Superior temporal gyrus (tissue), 1 donor: ENCODE data around the gene CCNJ.

Experiments used
- DNase-seq: peaks from one replicate; pipeline ENCODE4 v3.0.0-alpha.2; 2016; ENCODE audit errors: extremely low spot score

Gene CCNJ

DNA sequence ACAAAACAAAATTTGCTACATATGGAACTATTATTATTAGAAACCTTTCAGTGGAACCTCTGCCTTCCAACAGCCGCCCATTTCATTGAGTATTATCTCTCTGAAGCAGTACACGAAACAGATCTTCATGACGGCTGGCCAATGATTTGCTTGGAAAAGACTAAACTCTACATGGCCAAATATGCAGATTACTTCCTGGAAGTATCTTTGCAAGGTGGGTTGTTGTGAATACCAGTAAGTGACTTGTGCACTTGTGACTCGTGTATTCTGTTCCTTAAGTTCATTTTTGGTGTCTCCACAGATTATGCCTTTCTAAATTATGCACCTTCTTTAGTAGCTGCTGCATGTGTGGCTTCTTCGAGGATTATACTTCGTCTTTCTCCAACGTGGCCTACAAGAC lies 13.4 kb downstream of the CCNJ start:
- no peak for DNase-seq

GRCh38 chr10:96061232-96061631 lies 17.8 kb downstream of the CCNJ start:
- DNase-seq: no peak

- DNase-seq: no peak
Observed at GRCh38 chr10:96072674-96073073, 29.3 kb downstream of the CCNJ start.

- no peak for DNase-seq
Observed at GRCh38 chr10:96073722-96074121, 30.3 kb downstream of the CCNJ start.

DNA sequence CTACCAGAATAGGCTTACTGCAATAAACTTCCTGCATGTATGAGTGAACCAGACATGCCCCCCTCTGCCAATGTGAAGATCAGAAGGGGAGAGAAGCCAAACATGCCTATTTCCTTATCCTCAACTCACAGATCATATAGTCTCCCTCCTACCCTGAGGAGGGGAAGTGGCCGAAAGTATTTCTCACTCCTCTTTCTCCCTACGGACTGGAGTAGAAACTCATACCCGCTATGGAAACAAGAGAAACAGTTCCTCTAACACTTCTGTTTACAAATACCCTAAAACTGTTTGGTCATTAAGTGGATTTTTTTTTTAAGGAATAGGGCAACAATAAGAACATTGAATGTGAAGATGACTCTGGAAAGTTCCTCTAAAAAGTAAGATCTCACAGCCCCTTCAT lies 31.4 kb downstream of the CCNJ start:
- no peak for DNase-seq

DNA sequence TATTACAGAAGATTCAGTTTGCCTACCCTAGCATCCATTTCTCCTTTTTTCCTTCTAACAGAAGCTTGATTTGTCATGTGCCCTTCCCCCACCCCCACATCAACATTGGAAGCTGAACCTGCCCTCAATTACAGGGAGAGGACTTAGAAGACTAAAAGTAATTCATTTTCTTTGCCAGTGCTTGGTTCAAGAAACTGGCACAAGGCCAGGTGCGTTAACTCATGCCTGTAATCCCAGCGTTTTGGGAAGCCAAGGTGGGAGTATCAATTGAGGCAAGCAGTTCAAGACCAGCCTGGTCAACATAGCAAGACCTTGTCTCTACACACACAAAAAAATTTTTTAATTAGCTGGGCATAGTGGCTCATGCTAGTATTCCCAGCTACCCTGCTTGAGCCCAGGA lies 32.6 kb downstream of the CCNJ start:
- DNase-seq: no peak

GRCh38 chr10:96077156-96077555 lies 33.8 kb downstream of the CCNJ start:
- DNase-seq: no peak

GRCh38 chr10:96082153-96082552 lies 38.8 kb downstream of the CCNJ start:
- DNase-seq: no peak

DNA sequence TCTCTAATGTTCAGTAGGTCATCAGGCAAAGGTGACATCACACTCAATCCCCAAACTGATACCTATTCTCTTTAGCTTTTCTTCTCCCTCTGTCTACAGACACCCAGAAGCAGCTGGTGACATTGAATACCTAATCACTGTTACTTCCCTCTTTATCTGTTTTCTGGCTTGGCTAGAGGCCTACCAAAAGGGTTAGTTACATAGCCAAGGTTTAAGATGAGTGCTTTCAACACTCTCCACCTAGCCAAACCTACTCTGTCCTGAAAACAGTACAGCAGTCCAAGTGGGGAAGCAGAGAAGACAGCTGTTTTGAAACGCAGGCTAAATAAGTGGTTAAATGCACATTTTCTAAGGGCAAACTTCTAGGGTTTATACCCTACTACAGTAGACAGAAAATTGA lies 39.4 kb downstream of the CCNJ start:
- no peak for DNase-seq

- no peak for DNase-seq
Observed at GRCh38 chr10:96089116-96089515, 45.7 kb downstream of the CCNJ start.

DNA sequence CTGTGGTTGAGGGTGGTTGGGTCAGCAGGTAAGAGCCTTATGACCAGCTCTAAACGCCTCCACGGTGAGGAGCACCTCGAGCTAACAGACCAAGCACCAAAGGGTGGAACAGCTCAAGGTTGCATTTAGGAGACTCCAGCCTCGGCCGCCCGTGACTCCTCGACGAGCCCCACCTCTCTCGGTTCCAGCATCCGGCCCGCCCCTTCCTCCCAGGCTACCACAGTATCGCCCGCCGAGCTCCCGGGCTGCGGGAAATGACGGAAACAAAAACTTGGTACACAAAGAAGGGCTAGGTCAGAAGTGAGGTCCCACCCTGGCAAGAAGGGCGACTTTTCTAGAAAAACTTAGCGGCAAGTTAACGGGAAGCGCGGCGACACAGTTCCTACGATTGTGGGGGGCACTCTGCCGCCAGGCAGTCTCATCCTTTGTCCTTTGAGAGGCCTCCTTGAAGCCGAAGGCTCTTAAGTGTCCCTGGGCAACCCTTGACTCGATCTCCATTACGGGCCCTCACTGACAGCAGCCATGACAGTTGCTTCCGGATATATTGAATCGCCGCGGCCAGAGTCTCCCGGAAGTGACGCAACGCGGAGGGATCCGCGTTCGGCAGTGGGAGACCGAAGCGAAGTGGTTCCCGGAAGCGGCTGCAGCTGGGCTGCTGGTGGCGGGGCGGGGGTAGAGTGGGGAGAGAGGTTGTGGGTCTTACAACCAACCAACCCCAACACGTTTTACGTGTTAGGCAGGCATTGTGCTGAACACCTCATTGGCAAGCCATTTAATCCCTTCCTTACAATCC lies 46.5 kb downstream of the CCNJ start:
- DNase-seq: peak; percentile 94

DNA sequence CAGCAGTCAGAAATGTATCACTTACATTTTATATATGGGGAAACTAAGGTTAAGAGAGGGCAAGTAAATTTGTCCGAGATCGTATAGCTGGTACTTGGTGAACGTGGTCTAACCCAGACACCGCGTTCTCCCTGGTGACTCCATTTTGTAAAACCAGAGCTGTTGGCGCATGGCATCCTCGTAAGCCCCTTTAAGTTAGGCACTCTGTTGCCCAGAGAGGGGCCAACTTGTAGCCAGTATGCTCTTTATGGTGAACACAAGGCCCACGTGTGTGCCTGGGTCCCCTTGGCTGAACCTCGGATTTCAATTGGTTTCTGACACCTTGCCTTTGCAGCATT lies 47.0 kb downstream of the CCNJ start:
- DNase-seq: no peak

DNA sequence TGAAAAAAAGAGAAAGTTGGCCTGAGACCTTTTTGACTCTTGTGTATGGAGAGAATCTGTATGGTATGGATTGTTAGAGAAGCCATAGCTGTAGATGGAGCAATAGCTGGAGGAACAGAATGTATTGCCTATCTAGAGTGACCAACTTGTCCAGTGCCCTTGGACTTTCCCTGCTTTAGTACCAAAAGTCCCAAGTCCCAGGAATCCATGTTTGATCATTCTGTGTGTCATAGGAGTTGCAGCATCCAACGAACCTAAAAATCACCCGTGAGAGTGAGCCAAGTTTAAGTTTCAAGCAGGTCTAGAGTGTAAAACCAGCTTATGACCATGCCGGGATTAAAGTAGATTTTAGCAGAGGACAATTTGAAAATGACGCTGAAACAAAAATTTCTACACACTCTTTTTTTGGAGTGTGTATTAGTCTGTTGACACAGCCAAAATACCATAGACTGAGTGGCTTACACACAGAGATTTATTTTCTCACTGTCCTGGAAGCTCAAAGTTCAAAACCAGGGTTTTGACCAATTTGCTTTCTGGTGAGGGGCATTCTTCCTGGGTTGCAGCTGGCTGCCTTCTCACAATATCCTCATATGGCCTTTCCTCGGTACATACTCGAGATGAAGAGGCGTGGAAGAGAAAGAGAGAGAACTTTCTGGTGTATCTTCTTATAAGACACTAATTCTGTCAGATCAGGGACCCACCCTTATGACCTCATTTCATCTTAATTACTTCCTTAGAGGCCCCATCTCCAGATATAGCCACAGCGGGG lies 49.8 kb downstream of the CCNJ start:
- DNase-seq: no peak

DNA sequence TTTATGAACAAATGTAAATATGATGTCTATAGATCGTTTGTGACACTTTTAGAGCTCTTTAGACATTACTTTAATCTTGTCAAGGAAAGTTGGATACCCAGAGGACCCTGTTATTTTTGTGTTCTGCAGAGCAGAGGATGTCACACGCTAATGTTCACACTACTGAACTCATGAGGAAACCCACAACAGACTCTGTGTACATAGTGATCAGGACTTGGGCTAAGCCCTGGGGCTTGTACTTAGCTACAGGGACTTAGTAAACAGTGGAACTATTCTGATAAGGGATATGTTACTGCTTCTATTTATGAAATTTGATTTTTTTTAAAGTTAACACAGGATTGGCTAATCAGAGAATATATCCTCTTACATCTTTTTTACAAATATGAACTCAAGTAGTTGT lies 50.6 kb downstream of the CCNJ start:
- DNase-seq: no peak

- no peak for DNase-seq
Observed at GRCh38 chr10:96096958-96097357, 53.6 kb downstream of the CCNJ start.

DNA sequence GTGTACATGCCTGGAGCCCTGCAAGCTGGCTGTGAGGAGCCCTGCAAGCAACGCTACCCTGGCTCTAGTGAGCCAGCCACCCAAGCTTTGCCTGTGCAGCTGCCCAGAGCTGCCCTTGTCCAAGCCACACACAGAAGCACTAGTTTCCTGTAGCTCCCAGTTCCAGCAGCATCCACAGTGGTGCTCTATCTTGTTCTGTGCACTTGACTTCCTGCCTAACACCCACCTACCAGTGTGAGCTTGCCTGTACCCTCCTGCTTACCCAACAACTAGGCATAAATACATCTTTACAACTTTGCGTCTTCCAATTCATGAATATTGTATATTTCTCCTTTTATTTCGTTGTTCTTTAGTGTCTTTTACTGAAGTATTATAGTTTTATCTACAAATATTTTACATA lies 54.5 kb downstream of the CCNJ start:
- no peak for DNase-seq

DNA sequence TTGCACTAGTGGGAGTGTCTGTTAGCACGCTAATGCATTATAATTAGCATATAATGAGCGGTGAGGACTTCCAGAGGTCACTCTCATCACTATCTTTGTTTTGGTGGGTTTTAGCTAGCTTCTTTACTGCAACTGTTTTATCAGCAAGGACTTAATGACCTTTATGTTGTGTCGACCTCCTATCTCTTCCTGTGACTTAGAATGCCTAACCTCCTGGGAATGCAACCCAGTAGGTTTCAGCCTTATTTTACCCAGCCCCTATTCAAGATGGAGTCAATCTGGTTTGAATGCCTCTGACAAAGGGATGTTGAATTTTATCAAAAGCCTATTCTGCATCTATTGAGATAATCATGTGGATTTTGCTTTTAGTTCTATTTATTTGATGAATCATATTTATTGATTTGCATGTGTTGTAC lies 64.2 kb downstream of the CCNJ start:
- no peak for DNase-seq
